ENCODE measurements around the gene ZC2HC1B.
A peak's percentile ranks its signal among the peaks of the same experiment; 100 is the strongest.

Gene ZC2HC1B

DNA sequence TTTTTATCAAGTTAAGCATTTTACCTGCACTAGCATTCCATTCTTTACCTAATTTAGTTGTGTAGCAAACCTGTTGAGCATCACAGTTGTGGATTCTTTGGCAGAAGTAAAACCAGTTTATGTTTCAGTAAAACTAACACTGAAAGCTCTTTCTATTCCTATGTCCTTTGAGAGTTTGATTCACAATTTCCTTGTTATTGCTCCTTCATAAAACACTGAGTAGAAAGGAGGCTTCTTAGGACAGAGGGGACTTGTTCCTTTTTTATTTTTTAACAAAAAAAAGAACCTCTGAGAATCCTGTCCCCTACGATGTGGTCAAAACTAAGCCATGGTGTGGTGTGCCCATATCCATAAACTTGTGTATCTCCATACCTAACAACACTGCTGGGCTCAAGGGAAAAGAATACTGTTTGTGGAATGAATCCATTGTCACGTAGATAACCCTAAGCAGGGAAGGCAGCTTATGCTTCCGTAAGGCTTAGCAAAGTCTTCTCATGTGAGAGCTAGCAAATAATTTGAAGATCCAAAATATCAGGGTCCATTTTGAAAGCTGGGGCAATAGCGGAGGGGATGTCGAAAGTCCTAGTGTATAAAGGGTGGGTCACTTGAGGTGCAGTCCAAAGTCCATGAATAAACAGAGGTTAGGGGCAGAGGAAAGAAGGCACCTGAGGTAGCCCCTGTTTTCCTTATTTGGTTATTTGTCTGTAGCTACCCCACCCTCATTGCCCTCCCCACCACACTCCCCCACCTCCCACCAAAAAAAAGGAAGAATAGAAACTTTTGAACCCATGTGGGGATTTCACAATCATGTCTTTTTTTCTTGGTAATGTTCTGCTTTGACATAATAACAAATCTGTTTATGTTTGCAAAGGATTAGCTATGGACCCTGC lies 72.7 kb downstream of the ZC2HC1B start:
- no peak for DNase-seq

DNA sequence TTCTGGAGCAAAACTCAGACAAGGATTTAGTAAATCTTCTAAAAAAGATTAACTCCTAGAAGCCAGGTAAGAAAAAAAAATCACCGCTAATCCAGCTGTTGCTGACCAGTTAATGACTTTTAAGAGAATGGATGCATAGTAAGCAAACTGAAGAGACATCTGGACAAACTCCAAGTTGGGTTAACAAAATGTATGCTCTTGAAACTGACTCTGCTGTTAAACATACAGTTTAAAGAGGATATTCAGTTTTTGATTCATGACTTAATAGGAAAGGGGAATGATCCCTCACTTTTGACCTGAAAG lies 73.3 kb downstream of the ZC2HC1B start:
- no peak for DNase-seq

DNA sequence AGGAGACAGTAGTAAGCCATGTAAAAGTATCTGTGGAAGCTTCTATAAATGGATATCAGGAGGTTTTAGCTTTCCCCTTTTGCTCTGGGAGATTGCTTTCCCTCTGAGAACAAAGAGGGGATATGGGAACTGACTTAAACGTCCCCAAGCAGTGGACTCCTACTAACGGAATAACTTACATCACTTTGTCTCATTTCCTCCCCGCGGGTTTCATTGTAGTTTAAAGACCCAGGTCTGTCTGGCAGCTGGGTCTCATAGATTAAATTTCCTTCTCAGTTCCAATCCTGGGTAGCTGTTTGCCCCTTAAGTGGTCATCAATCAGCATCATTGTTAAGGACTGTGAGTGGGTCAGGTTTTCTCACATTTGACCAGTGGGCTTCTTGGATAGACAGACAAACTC lies 75.1 kb downstream of the ZC2HC1B start:
- no peak for DNase-seq

DNA sequence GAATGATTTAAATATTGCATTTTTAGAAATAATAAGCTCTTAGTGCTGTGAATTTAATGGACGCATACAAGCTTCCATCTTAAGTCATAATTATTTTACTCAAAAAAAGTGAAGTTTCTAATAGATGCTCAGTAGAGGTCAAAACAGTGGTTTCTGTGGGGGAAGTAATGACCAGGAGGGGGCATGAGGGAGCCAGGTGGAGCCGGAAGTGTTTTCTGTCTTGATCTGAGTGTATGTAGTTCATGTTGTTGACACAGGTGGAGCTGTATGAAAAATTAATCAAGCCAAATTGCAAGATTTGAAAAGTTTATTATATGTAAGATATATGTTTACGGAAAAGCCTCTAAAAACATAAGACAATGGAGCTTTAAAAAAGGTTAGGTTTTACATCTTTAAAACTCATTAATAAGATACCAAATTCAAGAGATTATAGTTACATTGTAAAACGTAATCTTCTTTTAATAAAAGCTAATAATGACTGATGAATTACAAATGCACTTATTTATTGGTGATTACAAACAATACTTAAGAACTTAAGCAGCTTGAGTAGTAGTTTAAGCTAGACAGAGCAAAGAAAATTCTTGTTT lies 75.8 kb downstream of the ZC2HC1B start:
- peak; percentile 31 for DNase-seq

DNA sequence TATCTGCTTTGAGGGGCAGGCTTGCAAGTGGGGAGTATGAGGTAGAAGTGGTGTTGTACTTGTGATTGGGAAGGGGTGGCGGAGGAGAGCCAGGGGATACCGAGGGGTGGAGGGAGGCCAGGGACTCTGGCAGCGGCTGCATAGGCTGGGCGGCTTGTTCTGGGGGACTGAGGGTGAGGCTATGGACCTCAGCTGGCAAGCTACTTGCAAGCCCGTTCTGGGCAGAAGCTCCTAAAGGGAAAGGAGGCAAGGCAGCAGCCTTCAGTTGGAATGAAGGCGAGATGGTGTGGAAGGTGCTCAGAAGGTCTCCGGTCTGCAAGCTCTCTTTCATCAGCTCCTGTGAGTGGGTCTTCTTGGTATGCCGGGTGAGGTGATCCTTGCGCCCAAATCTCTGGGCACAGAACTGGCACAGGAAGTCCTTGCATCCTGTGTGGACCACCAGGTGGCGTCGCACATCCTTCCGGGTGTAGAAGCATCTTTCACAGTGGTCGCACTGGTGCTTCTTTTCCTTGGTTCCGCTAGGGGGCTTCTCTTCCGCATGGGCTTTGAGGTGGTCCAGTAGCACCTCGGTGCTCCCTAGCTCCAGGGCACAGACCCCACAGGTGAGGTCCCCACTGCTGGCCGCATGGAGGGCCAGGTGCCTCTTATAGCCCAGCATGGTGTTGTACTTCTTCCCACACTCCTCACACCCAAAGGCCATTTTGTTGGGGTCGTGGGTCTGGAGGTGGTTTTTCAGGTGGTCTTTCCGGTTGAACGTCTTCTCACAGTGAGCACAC lies 77.8 kb downstream of the ZC2HC1B start:
- DNase-seq, result peak; percentile 58

DNA sequence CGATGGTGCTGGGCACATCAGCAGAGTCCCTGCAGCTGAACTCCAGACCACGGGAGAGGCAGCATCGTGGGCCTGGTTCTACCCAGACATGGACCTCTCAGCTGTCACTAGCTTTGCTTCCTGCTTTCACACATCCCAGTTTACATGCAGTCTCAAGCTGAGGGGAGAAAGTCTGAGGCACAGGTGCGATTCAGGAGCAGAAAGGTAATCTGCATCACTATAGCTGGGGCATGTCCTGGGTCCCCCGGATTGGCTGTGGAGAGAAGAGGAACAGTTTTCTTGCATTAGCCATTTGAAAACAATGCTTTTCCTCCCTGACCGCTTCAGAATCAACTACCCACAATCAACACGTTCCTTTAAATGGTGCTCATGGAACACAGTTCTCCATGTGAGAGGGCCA lies 83.9 kb downstream of the ZC2HC1B start:
- no peak for DNase-seq

DNA sequence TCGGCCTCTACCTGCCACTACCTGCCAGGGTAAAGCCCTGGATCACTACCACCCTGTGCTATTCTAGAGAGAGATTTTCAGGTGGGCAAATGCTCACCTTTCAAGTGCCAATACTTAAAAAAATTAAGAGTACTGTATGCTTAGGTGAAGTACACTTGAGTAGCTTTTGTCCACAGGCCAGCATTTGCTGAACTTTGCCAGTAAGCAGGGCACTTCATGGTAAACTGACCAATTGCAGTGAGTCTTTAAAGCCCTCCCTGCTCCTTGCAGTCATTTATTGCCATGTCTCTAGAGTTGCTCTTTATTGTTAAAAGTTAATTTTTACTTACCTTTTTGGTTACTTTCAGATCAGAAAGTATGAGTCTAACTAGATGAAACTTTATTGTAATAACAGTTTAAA lies 85.3 kb downstream of the ZC2HC1B start:
- DNase-seq, result no peak

DNA sequence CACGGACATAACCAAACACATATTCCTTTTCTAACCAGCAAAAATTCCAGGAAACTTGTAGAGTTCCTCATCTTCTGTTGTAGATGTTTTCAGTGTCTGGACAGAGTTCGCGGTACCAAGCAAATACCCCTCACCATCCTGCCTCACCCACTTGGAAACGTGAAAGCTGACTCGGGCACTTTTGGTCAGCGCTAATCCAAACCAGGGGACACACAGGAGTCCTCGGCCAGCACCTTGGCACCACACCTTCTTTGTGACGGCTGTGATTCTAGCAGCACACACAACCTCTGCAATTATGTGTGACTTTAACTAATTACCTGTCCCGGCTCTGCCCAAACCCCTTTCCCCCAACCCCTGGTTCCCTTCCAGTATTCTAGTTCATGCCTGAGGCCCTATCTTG lies 85.7 kb downstream of the ZC2HC1B start:
- no peak for DNase-seq

DNA sequence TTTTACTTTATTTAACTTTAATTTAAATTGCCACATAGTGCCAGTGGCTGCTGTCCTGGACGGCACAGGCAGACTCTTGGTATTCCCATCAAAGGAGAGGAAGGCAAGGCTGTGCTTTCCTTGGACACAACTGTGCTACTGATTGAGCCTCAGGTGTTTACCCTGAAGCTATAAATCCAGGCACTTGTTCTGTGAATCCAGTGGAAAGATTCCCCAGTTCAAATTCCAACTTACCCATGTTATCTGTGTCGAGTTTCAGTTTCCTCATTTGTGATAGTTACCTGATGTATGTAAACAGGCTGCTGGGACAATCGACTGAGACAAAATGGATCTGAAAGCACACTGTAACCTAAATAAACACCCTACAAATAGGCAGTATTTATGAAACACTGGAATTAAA lies 86.6 kb downstream of the ZC2HC1B start:
- DNase-seq, result no peak

DNA sequence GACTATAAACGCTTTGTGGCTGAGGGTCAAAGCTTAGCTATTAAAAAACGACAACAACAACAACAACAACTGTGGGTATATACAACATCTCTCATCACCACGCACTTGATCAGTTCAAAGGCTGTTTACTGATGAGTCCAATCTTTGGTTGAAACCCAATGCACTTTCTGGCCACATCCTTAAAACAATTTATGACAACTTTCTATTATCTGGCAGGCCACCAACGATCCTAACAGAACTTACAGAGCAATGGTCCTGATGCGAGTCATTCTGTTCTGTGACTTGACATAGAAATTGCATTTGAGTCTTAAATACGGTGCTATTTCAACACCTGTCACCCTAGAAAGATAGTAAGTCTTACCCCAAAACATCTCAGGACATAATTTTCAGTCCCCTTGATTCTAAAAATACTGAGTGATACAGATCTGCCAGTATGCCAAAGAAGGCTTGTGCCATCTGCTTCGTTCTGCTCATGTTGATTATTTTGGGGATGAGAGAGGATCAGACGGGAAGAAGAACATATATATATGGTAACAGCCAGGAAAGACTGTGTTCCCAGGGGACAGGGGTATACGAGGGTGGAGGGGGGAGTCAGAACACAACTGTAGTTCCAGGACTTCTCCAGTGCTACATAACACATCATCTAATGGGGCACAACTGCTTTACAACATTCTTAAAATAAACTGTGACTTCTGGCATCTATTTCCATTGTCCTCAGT lies 87.9 kb downstream of the ZC2HC1B start:
- DNase-seq, result no peak

DNA sequence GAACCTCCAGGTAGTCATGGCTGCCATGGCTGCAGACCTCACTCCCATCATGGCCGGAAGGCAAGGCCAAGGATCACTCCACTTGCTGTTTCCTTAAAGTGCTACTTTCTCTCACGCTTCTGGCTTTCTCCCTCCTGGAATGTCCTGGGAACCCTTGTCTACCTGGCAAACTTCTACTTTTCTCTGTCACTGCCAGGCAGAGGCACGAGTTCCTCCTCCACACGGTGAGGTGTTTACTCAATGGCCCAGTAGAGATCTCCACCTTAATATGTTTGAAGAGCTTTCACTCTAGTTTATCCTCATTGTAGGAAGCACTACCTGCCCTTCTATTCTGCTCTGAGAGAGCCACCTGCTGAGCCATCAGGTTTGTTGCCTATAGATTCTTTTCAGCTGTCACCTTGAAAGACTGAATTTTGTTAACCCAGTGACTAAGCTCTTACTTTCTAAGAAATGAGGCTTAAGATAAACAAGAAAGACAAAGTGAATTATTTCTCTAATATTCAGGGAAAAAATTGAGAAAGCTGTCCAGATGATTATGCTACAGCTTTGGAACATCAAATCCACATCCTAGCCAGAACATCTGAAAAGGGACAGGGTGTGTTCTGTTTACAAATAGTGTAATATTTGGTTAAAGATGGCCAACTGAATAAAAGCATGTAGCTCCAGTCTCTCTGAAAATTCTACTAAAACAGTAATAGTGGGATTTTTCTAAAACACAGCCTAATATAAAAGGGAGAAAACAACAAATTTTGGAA lies 88.8 kb downstream of the ZC2HC1B start:
- DNase-seq, result no peak

DNA sequence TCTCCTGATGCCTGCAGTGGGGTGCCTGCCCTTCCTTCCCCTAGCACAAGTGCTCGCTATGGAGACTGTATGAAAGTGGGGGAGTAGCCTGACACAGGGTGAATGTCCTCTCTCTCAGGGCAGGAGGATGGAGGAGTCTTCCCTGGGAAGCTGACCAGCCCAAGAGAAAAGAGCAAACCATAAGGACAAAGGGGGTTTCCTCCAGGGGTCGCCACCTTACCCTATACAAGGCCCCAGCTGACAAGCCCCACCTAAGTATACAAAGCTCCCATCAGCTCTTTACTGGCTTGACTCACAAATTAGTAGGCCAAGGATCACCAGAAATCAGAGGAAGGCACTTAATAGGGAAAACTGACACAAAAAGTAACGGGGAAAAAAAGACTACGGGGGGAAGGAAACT lies 89.6 kb downstream of the ZC2HC1B start:
- no peak for DNase-seq

DNA sequence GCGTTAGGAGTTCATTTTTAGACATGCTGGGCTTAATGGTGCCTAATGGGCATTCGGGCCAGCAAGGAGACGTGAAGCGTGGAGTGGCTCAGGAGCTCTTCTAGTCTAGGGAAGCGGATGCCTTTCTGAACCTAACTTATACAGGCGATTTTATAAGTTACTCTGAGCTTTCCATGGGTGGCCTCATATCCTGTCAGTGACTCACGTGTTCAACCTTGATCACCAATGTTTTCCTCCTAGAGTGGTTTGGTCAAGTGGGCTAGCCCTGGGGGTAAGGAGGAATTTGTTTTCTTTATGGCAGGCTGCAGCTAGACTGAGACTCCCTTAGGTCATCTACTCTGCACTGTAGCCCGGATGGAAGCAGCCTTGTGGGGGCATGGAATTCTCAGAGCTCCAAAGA lies 91.7 kb downstream of the ZC2HC1B start:
- DNase-seq, result no peak

DNA sequence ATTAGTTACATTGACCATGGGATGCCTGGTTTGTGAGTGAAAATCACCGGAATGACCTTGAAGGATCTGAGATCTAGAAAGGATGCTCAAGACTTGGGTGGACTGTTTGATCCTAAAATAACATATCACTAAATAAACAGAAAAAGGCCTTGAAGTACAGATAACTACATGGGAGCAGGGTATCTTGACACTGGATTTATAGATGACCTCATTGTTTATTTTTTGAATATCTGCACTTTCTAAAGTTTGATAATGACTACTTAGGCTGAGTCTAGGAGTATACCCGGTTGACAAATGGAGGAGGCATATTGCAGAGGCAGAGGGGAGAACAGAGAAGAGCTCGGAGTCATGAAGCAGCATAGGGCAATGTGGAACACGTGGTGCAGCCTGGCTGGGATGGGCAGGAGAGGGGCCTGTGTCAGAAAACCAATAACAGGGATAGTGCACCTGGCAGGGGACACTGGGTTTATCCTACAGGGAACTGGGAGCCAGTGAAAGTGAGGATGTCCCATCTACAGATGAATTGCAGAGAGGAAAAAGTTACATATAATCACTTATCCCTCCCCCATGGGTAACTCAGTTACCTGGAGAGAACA lies 93.5 kb downstream of the ZC2HC1B start:
- no peak for DNase-seq

DNA sequence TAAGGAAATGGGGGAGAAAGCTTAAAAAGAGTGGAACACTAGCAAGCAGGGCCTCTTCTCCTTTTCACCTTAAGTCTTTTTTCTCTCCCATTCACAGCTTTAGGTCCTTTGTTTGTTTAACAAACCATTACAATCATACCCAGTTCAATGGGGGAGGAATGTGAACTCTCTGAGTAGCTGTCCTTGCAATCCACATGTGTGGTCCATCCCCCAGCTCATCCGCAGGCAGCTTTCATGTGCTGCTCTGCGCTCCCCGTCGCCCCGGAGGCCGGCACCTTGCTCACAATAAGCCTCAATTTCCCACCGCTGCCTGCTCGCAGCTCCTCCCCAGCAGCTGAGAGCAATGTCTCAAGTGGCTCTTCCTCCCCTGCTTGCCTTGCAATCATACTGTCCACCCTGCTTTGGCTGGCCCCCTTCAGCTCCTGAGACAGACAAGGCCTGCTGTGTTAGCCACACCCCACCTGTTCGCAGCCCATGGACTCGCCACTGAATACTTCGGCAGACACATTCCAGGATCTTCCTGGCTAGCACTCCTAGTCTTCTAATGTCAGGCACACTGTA lies 94.6 kb downstream of the ZC2HC1B start:
- DNase-seq, result no peak

DNA sequence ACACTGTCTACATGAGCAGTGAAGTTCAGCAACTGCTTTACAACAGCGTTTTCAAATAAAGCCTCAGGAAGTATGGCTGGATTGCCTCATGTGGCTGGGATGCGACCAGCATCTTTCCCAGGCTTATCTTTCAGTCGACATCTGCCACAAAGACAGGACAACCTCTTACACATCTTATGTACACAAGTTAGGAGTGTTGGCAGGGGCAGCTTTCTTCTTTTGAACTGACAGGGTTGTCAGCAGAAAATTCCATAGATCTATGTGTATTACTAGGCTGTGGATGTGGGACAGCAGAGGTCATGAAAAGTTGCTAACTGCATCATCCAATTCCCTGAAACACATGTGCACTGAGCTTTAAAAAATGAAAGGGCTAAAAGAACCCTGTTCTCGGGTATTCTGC lies 95.7 kb downstream of the ZC2HC1B start:
- DNase-seq, result no peak

DNA sequence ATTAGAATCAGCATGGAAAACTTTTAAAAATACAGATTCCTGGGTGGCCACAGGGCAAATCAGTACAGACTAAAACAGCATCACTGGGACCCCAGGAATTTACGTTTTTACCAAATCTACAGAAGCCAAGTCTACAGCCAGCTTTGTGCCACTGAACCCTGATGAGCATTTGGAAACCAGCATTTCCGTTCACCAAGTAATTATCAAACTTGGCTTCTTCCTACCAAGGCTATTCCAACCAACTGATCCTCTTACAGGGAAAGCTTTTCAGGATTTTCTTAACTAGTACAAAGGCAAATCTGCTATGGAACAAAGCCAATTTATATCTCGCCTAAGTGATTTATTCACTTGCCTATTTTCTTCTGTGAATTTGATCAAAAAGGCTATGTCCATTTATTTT lies 96.8 kb downstream of the ZC2HC1B start:
- no peak for DNase-seq

DNA sequence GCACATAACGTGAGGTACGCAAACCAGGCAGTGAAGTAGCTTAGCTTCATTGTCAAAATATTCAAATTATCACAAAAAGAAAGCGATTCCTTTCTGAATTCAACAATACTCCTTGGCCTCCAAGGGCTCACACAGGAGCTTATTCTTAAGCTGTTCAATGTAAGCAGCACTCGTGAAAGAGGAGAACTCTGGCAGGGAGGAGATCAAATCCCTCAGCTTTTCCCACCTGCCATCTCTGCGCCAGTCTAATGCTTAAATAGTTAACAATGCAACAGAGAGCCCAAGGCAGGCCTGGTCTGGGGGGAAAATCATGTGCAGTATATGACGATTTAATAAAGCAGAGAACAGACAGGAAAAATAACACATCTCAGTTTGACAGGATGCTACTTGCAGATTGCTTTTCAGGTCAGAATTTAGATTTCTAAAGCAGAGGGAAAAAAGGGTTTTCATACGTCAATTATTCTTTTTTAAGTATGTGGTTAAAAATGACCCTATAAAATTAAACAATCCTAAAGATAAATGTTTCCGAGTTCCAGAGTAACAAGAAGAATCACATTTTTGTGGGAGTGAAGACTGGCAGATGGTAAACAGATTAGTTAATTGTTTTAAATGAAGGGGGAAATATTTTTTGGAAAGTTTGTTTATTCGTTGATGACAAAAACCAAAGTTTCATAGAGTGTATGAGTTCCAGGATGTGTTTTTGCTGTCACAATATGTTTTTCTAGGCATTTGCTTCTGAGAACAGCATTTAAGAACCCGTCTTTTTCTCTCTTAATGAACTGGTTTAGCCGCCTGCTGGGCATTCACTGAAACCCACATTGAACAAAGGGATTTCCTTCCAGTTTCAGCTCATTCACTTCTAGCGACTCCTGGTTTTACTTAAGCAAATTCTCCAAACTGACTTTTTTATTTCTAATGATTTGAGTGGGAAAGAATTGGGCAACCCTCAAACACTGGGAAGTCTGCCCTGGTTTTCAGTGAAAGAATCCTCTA lies 97.9 kb downstream of the ZC2HC1B start:
- DNase-seq, result no peak

DNA sequence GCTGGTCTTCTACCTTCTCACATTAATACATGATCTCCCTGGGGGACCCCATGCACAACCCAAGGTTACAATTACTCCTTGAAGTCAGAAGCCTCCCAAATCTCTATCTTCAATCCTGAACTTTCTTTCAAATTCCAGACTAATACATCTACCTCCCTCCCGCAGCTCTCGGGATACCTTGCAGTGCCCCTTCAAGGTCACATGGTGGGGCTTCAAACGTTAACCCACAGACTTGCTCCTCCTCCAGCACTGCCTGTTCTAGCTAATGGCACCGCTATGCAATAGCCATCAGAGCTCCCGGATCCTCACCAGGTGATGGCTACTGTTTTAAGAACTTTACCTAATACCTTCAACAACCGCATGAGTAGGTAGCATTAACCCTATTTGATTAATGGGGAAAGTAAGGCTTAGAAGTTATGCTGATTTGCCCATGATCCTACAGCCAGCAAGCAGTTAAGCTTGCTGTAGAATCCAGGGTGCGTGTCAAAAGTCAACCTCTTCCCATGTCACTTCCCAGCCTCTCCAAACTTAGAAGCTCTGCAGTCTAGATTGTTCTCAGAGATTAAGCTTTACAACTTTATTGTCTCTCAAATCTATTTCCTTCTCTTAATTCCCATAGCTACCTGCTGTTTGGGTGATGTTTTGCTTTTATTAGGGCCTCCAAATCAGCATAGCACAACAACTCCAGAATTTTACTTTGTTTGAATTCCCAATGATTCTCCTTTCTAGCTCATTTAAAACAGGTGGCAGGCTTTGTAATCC lies 99.1 kb downstream of the ZC2HC1B start:
- DNase-seq, result no peak

DNA sequence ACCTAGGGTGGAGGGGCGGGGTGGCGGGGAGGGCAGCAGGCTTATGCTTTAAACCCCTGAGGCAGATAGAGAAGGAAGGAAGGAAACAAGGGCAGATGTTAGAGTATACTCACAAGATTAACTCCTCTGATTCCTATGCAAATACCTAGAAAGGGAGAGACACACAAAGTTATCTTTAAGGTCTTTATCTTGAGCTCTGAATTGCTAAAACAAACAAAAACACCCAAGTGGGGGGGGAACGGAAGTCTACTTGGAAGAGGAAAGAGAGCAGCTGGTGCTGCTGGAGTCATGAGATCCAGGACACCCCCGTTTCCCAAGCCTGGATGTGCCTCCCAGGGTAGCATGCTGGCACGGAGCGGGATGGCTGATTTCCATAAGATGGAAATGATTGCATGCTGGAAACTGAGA lies 100.4 kb downstream of the ZC2HC1B start:
- DNase-seq, result no peak
